ENCODE measurements around the gene CDRT4.

The CDRT4 gene

GRCh38 chr17:15388356-15389041 lies 78.9 kb downstream of the CDRT4 start:
- Histone ChIP-seq H3K9me3 (ENCODE audit: control insufficient read depth, insufficient read depth, low read length) (no peaks in the 10 kb centered on the region), H3K4me3 (ENCODE audit: low read depth, low read length) (no peak overlapping the region), H3K27me3 (ENCODE audit: control insufficient read depth, insufficient read depth, low read length) (no peaks in the 10 kb centered on the region), H3K36me3 (ENCODE audit: control insufficient read depth, insufficient read depth, low read length) (no peaks in the 10 kb centered on the region), H3K9ac (ENCODE audit: low read depth, low read length) (no peak overlapping the region), H3K4me1 (ENCODE audit: control insufficient read depth, insufficient read depth, low read length) (peaks cover 7% of the 10 kb centered on the region; the same call in 1 of the 2 replicates), H3K27ac (ENCODE audit: low read depth, low read length) (no peak overlapping the region)

- peaks cover 7% of the 10 kb centered on the region; the same call in 1 of the 2 replicates for H3K4me1 ChIP-seq (ENCODE audit: control insufficient read depth, insufficient read depth, low read length)
- H3K36me3 ChIP-seq (ENCODE audit: control insufficient read depth, insufficient read depth, low read length), result no peaks in the 10 kb centered on the region
- no peak overlapping the region for H3K27ac ChIP-seq (ENCODE audit: low read depth, low read length)
- no peak overlapping the region for H3K9ac ChIP-seq (ENCODE audit: low read depth, low read length)
- no peaks in the 10 kb centered on the region for H3K9me3 ChIP-seq (ENCODE audit: control insufficient read depth, insufficient read depth, low read length)
- no peaks in the 10 kb centered on the region for H3K27me3 ChIP-seq (ENCODE audit: control insufficient read depth, insufficient read depth, low read length)
- no peak overlapping the region for H3K4me3 ChIP-seq (ENCODE audit: low read depth, low read length)
Measured at GRCh38 chr17:15386083-15386482, 81.3 kb downstream of the CDRT4 start.

All from HUES48 (cell line).